HG02981 (cell line): ENCODE data around the gene ABTB2.

ENCODE experiments used
- ATAC-seq: cut with Tn5 transposase; IDR thresholded peaks from one replicate; pipeline ENCODE4 v1.9.1; 2021; ENCODE audit warnings: mild to moderate bottlenecking, moderate library complexity; ENCODE audit not compliant: unreplicated experiment

The ABTB2 gene

DNA sequence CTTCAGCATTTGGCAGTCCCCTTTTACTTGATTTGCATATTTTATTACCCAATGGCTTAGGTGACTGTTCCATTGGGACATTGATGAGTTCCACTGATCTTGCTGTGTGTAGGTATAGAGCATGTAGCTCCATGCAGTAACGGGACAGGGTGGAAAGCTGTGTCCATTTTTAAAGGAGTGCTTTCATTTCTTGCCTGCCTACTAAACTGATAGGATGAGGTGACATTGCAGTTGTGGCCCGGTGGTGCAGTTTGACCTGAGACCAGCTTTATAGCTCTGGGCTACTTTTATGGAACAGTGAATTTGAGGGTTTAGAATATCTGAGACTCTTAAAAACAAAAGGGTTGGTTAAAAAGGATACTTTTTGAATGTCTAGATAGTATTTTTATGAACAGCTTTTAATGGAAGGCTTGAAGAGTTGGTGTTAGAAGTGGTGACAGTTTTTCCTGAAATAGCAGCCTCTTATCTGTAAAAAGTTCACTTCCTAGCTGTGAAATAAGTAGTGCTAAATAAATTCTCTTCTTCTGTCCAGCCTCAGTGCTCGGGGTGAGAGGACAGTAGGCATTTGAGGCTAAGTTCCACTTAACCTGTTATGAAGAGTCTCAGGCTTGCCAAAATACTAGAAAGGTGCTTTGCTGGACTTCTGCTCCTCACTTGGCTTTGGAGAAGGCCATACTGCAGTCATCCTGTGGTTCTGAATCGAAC lies 225.4 kb downstream of the ABTB2 start:
- no peak for ATAC-seq

DNA sequence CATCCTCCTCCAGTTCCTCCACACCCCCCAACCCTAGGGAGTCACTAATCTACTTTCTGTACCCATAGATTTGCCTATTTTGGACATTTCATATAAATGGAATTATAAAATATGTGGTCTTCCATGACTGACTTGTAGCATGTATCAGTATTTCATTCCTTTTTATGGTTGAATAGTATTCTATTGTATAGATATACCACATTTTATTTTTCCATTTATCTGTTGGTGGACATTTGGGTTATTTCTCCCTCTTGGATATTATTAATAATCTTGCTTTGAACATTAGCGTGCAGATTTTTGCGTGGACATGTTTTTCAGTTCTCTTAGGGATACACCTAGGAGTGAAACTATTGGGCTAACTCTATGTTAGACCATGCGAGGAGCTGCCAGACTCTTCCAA lies 229.0 kb downstream of the ABTB2 start:
- ATAC-seq, result no peak

DNA sequence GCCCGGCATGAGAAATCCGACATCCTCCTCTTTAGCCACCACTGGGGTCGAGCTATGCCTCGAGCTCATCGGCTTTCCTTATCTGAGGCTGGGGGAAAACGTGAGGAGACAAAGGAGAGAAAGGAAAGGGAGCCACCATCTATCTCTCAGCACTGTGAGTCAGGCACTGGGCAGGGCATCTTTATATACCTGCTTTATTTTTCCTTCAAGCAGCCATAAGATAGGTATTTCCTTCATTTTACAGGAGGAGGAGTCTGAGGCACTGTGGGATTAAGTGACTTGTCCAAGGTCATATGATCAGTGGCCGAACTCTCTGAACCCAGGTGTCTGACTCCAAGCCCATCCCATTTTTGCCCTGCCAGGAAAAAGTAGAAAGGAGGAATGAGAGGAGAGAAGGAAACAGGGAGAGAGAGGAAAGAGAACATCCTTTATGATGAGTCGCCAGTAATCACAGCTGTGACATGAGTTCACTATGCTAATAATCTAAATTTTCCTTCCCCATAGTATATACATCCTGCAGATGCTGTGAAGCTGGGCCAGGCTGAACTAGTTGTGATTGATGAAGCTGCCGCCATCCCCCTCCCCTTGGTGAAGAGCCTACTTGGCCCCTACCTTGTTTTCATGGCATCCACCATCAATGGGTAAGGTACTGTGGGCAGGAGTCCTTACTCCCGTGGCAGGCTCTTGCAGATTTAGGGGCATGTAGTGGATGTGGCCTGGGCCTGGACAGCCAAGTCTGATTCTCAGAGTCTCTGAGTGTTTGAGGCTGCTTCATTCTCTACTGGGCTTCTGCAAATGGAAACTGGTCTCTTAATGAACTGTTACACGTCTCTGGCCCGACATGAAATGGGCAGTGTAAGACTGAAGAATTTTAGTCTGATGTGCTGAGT lies 230.6 kb downstream of the ABTB2 start:
- no peak for ATAC-seq

DNA sequence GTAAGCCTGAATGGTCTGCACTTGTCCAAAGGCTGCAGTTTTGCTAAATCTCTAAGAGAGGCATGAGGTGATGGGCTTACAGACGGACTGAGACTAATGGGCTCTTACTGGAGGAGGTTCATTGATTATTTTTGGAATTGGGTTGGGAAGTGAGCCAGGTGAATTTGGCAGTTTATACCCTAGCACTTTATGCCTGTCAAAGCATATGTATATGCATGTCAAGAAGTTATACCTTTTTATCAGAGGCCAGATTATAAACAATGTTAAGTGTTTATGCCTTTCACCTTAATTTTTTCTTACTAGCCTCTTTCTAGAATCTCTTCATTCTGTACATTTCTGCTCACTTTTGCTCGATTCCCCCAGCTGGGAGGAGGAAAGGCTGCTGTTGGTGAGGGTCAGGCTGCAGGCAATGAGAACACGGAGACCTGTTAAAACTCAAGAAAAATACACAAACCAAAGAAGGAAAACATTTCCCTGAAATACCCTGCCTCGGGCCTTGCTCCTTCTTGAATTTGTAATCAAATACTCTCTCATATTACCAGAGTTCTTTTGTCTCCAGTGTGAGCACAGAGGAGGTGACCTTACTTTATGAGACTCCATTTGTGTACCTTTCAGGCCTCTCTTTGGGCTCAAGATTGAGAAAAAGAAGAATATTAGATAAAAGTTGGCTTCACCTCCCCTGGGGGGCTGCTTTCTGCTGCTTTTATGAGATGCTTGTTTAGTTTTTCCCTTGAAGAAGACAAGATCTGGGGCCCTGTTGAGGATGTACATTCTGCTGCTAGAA lies 232.7 kb downstream of the ABTB2 start:
- ATAC-seq, result no peak

DNA sequence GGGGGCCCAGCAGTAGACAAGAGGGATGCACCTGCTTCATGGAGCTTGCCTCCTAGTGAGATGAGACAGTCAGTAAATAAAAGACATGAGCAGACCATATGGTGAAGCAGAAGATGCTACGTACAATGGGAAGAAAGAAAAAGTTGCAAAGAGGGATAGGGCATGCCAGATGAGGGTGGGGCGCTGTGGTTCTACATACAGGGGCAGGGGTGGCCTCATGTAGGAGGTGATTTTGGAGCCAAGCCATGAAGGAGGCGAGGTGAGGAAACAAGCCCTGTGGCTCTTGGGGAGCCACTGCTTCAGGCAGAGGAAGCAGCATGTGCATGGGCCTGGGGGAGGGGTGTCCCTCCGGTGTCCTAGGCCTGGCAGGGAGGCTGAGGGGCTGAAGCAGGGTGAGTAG lies 237.2 kb downstream of the ABTB2 start:
- no peak for ATAC-seq

DNA sequence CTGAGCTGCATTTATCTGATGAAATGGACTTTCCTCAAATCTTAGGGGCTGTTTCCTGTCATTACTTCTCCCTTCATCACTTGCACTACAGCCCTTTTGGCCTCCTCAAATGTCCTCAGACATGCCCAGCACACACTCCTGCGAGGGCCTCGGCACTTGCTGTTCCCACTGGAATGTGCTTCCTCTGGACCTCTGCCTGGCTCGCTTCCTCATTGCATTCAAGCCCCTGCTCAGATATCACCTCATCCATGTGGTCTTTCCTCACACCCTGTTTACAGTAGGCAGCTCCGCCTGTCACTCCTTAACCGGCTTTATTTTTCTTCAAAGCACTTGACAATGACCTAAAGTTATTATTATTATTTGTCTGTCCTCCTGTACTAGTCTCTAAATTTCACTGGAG lies 243.3 kb downstream of the ABTB2 start:
- no peak for ATAC-seq

DNA sequence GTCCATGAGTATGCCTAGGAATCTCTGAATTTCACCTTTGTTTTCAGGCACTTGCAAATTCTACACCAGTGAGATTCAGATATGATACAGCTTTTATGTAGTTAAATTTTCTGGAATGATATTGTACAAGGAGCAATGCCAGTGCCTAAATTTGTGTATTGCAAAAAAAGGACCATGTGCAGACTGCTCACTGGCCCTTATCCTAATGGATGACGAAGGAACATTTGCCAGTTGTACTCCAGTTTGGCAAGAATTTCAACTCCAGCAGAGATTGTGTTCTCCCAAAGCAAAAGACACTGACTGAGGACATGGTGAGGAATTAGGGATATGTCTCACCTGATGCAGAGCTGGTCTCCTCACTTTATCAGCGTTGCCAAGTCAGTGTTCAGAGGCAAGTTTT lies 243.8 kb downstream of the ABTB2 start:
- ATAC-seq, result no peak

DNA sequence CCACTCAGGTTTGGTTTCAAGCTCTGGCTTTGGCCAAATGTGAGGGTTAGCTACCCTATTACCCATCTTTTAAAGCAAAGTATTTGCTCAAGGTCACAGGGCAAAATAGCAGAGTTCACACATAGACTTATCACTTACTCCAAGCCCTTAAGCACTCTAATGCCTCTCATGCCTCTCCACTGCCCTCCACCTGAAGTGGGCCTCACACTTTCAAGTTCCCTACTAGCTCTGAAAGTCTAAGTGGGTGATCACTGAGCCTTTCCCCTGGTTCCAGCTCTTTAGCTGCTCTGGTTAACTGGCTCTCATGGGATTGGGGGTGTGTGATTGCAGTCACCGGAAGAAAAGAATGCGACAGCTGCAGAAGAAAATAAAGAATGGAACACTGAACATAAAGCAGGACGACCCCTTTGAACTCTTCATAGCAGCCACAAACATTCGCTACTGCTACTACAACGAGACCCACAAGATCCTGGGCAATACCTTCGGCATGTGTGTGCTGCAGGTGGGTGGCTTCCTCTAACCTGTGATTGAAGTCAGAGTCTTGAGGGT lies 246.0 kb downstream of the ABTB2 start:
- ATAC-seq, result no peak

DNA sequence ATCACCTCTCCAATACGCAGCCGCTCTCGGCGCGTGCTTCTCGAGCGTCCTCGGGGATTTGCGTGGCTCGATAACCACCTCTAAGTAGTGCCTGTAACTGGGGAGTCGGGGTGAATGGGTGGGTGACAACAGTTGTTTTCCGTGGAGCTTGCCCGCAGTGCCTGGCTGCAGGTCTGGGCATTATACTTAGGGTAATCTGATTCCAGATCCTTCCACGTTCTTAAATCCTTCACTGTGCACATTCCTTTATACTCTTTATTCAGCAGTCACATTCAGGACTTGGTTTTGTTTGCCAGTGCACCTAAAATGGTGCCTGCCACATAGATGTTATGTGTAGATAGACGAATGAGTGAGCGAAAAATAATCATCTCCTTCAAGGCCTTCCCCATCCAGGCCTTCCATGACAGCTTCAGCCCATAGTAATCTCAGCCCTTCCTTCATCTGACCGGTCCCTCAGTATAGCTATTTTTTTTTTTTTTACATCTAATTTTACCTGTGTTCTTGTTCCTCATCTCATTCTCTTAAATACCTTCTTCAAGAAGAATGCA lies 251.8 kb downstream of the ABTB2 start:
- no peak for ATAC-seq

- ATAC-seq, result peak; percentile 87
Observed at GRCh38 chr11:34105079-34105956, 252.5 kb downstream of the ABTB2 start, which contains the start of gene NAT10. Gene NAT10 (plus strand): TSS chr11:34105629. CDS start chr11:34108226, 2,597 bp downstream.

DNA sequence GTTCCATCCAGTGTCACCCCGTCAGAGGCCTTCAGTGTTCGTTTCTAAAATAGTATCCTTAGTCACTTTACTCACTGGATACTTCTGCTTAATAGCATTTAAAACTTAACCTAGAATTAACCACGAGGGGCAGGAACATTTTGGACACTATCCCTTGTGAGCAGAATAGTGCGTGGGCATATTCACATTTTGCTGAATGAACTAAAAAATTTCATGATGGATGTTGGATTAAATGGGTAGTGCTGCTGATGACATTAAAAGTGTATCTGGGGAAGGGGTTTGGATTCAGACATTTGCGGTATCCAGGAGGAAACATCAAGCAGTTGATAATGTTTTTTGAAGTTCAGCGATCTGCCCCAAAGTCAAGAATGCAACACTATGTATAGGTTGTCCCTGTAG lies 253.1 kb downstream of the ABTB2 start:
- ATAC-seq, result no peak
